ENCODE data around the gene LACRT. TPM values are rescaled to one million over a fixed set of nuclear protein-coding genes. Genes with fewer than 3 reads are reported as not detected.

Gene LACRT
- total and polyA plus RNA-seq, 2 donors (not counting 1 experiment from before 2014, with no cell fraction given) = not detected

- Mint-ChIP-seq H3K4me1 (no peaks in the 10 kb centered on the region), H3K27me3 (peaks cover 41% of the 10 kb centered on the region), H3K9me3 (ENCODE audit: insufficient read depth) (no peaks in the 10 kb centered on the region), H3K27ac (no peak overlapping the region), H3K4me3 (no peak overlapping the region)
- ATAC-seq (ENCODE audit: low read depth) = no peak
- H3K9ac ChIP-seq (ENCODE audit: low read length) = no peak overlapping the region
- H3K4me1 ChIP-seq (ENCODE audit: control insufficient read depth in 2 of 2, insufficient read depth in 2 of 2, low read length in 2 of 2) = no peaks in the 10 kb centered on the region
- no peak overlapping the region for H3K27ac ChIP-seq (ENCODE audit: low read length in 2 of 2)
- no peak overlapping the region for H3K4me2 ChIP-seq (replicated peaks; ENCODE audit: low read depth, low read length, poor library complexity, severe bottlenecking)
- no peaks in the 10 kb centered on the region for H3K36me3 ChIP-seq (replicated peaks in 1 of 2; ENCODE audit: control extremely low read depth in 1 of 2, control insufficient read depth in 1 of 2, extremely low read depth in 1 of 2, insufficient read depth in 2 of 2, low read length in 1 of 2)
- 87% methylated on average over 4 of the region's 5 CpGs for WGBS (ENCODE audit: insufficient coverage)
- H2AFZ ChIP-seq (ENCODE audit: insufficient read depth, low read depth, low read length, poor library complexity, severe bottlenecking) = no peak overlapping the region
- no peak overlapping the region for H3K4me3 ChIP-seq (ENCODE audit: control extremely low read depth in 1 of 5, extremely low read depth in 1 of 5, insufficient read depth in 1 of 5, low read depth in 2 of 5, low read length in 4 of 5)
- peaks cover 0 to 25% (median 9%) of the 10 kb centered on the region in 4 experiments for H3K27me3 ChIP-seq (replicated peaks in 1 of 4; ENCODE audit: control extremely low read depth in 1 of 4, control insufficient read depth in 3 of 4, insufficient read depth in 4 of 4, low read length in 3 of 4)
- DNase-seq = no peak
- no peaks in the 10 kb centered on the region for H4K20me1 ChIP-seq (ENCODE audit: control insufficient read depth, insufficient read depth, low read length, poor library complexity, severe bottlenecking)
- ChIA-PET CTCF (no interaction called here), POLR2A (no interaction called here)
- H3K79me2 ChIP-seq (ENCODE audit: control insufficient read depth, insufficient read depth, low read length) = no peaks in the 10 kb centered on the region
- no peaks in the 10 kb centered on the region for H3K9me3 ChIP-seq (ENCODE audit: control extremely low read depth in 1 of 3, control insufficient read depth in 2 of 3, insufficient read depth in 1 of 3, low read length in 2 of 3)
- TF ChIP-seq EZH2 (IDR thresholded peaks at IDR 0.05; ENCODE audit: borderline replicate concordance, insufficient read depth, low read depth, low read length, poor library complexity, severe bottlenecking) = no peak
- TF ChIP-seq CTCF (IDR thresholded peaks at IDR 0.05) = no peak
- intact Hi-C loops (cut with micrococcal nuclease) = no loop called here
Observed at GRCh38 chr12:54678131-54678530, 43.4 kb upstream of the LACRT start.

GRCh38 chr12:54667945-54668344 lies 33.2 kb upstream of the LACRT start:
- CTCF ChIA-PET = no interaction called here

More at GRCh38 chr12:54667945-54668344, 33.2 kb upstream of the LACRT start:
- Histone ChIP-seq H2AFZ (ENCODE audit: insufficient read depth, low read depth, low read length, poor library complexity, severe bottlenecking) (no peak overlapping the region), H4K20me1 (ENCODE audit: control insufficient read depth, insufficient read depth, low read length, poor library complexity, severe bottlenecking) (no peaks in the 10 kb centered on the region), H3K27me3 (replicated peaks in 1 of 4; ENCODE audit: control extremely low read depth in 1 of 4, control insufficient read depth in 3 of 4, insufficient read depth in 4 of 4, low read length in 3 of 4) (peaks cover 0 to 4% (median 1%) of the 10 kb centered on the region in 4 experiments), H3K79me2 (ENCODE audit: control insufficient read depth, insufficient read depth, low read length) (no peaks in the 10 kb centered on the region), H3K9ac (ENCODE audit: low read length) (no peak overlapping the region), H3K4me1 (ENCODE audit: control insufficient read depth in 2 of 2, insufficient read depth in 2 of 2, low read length in 2 of 2) (no peaks in the 10 kb centered on the region), H3K4me3 (ENCODE audit: control extremely low read depth in 1 of 5, extremely low read depth in 1 of 5, insufficient read depth in 1 of 5, low read depth in 2 of 5, low read length in 4 of 5) (no peak overlapping the region), H3K4me2 (replicated peaks; ENCODE audit: low read depth, low read length, poor library complexity, severe bottlenecking) (no peak overlapping the region), H3K27ac (ENCODE audit: low read length in 2 of 2) (no peak overlapping the region), H3K36me3 (replicated peaks in 1 of 2; ENCODE audit: control extremely low read depth in 1 of 2, control insufficient read depth in 1 of 2, extremely low read depth in 1 of 2, insufficient read depth in 2 of 2, low read length in 1 of 2) (no peaks in the 10 kb centered on the region), H3K9me3 (ENCODE audit: control extremely low read depth in 1 of 3, control insufficient read depth in 2 of 3, insufficient read depth in 1 of 3, low read length in 2 of 3) (no peaks in the 10 kb centered on the region)
- Mint-ChIP-seq H3K9me3 (ENCODE audit: insufficient read depth) (no peaks in the 10 kb centered on the region), H3K27me3 (peaks cover 34% of the 10 kb centered on the region), H3K4me3 (no peak overlapping the region), H3K27ac (no peak overlapping the region), H3K4me1 (no peaks in the 10 kb centered on the region)
- POLR2A ChIA-PET = no interaction called here
- intact Hi-C loops (cut with micrococcal nuclease) = no loop called here
- no peak for TF ChIP-seq EZH2 (IDR thresholded peaks at IDR 0.05; ENCODE audit: borderline replicate concordance, insufficient read depth, low read depth, low read length, poor library complexity, severe bottlenecking)
- TF ChIP-seq CTCF (IDR thresholded peaks at IDR 0.05) = no peak
- no peak for ATAC-seq (ENCODE audit: low read depth)
- 79% methylated on average over 3 of the region's 5 CpGs for WGBS (ENCODE audit: insufficient coverage)
- DNase-seq = no peak
